Endothelial cell of umbilical vein (primary cell): Measurements from ENCODE around the gene RPS25. TPM values are rescaled to one million over a fixed set of nuclear protein-coding genes. Genes with fewer than 3 reads are reported as not detected.

ENCODE experiments used
- BruUV-seq: library from RNA; stranded (reverse); fragments of 400-500 nt; replicated peaks from 2 replicates; lab custom pipeline; 2021; lab: Mats Ljungman, UMichigan
- CTCF ChIA-PET: fragments of 300-600, 350-600 bp; sonication (Branson Sonifier 250); formaldehyde crosslinking; loops from one replicate; lab custom pipeline; 2021; ENCODE audit warnings: antibody characterized with exemption, inconsistent platforms; lab: Charles Lee
- POLR2A ChIA-PET: fragments of 300-600, 350-600 bp; sonication (Branson Sonifier 250); formaldehyde crosslinking; loops from one replicate; lab custom pipeline; 2021; ENCODE audit warnings: antibody characterized with exemption, inconsistent platforms; lab: Charles Lee
- DNase-seq: peaks from one replicate; pipeline ENCODE4 v3.0.0-alpha.2; 2011; ENCODE audit warnings: low read depth, low spot score
- FAIRE-seq: peaks from 2 replicates; lab custom pipeline; 2011; peaks lifted over from hg19 to GRCh38; lab: Jason Lieb, UNC
- H2AFZ ChIP-seq: 2 replicates; pipeline ENCODE4 v1.6.0; 2012; ENCODE audit warnings: low read depth, low read length, control low read depth, inconsistent platforms
- H3K27ac ChIP-seq: 2 replicates; pipeline ENCODE4 v1.5.1; 2011; ENCODE audit warnings: low read depth, mild to moderate bottlenecking, control low read depth, low read length, moderate library complexity; ENCODE audit not compliant: insufficient read depth
- H3K27me3 ChIP-seq, 2 experiments: 2 replicates each; pipeline versions ENCODE4 v1.6.0 to v1.6.1; 2011; ENCODE audit warnings: low read length in 2 of 2, mixed read lengths in 1 of 2; ENCODE audit not compliant: control insufficient read depth in 2 of 2, insufficient read depth in 2 of 2
- H3K36me3 ChIP-seq, 2 experiments: 2 replicates in 1 of 2; 3 replicates in 1 of 2; pipeline ENCODE4 v1.5.1; 2011; ENCODE audit warnings: low read length in 2 of 2, mild to moderate bottlenecking in 1 of 2, moderate library complexity in 1 of 2; ENCODE audit not compliant: control insufficient read depth in 2 of 2, insufficient read depth in 2 of 2; ENCODE audit errors: extremely low read depth in 1 of 2
- H3K4me1 ChIP-seq: 3 replicates; pipeline ENCODE4 v1.5.1; 2011; ENCODE audit warnings: mild to moderate bottlenecking, low read length; ENCODE audit not compliant: control insufficient read depth, insufficient read depth; ENCODE audit errors: extremely low read depth
- H3K4me2 ChIP-seq: 2 replicates; pipeline ENCODE4 v1.6.1; 2011; ENCODE audit warnings: low read length, control low read depth, mixed read lengths; ENCODE audit not compliant: insufficient read depth
- H3K4me3 ChIP-seq, 3 experiments: fragments of 200-600 bp in 1 of 3; sonication (generic), shearing (Covaris generic) in 1 of 3; replicated peaks in 1 of 3; 2 replicates each; pipeline ENCODE4 v1.5.1; 2011 to 2016; ENCODE audit warnings: control low read depth in 3 of 3, low read length in 3 of 3, mild to moderate bottlenecking in 2 of 3, inconsistent platforms in 1 of 3, low read depth in 1 of 3, moderate library complexity in 1 of 3; ENCODE audit not compliant: insufficient read depth in 1 of 3
- H3K79me2 ChIP-seq: 2 replicates; pipeline ENCODE4 v1.6.0; 2012; ENCODE audit warnings: low read length, inconsistent platforms; ENCODE audit not compliant: control insufficient read depth, insufficient read depth
- H3K9ac ChIP-seq: replicated peaks from 2 replicates; pipeline ENCODE3; 2011; ENCODE audit warnings: low read length, control low read depth; ENCODE audit not compliant: insufficient read depth; ENCODE audit errors: extremely low read depth
- H3K9me1 ChIP-seq: replicated peaks from 3 replicates; pipeline ENCODE4 v1.6.0; 2011; ENCODE audit warnings: mild to moderate bottlenecking, low read length; ENCODE audit not compliant: control insufficient read depth, insufficient read depth; ENCODE audit errors: extremely low read depth
- H3K9me3 ChIP-seq: replicated peaks from 2 replicates; pipeline ENCODE4 v1.5.1; 2012; ENCODE audit warnings: low read length, inconsistent platforms; ENCODE audit not compliant: control insufficient read depth, insufficient read depth
- H4K20me1 ChIP-seq: replicated peaks from 2 replicates; pipeline ENCODE3; 2011; ENCODE audit warnings: mild to moderate bottlenecking, low read length; ENCODE audit not compliant: control insufficient read depth, insufficient read depth; ENCODE audit errors: extremely low read depth
- CTCF ChIP-seq, 2 donors: IDR thresholded peaks; 1 replicate in 1 of 2; 2 replicates in 1 of 2; pipeline ENCODE4 v1.5.1; 2011; ENCODE audit warnings: low read length in 2 of 2, mild to moderate bottlenecking in 2 of 2, moderate library complexity in 2 of 2, control low read depth in 1 of 2, inconsistent platforms in 1 of 2, low read depth in 1 of 2; ENCODE audit not compliant: insufficient read depth in 1 of 2; ENCODE audit errors: extremely low read depth in 1 of 2
- MYC ChIP-seq: IDR thresholded peaks from one replicate; pipeline ENCODE4 v1.6.1; 2011; ENCODE audit warnings: mild to moderate bottlenecking, low read depth, low read length
- POLR2A ChIP-seq: IDR thresholded peaks from 2 replicates; pipeline ENCODE4 v1.6.1; 2012; ENCODE audit warnings: low read depth, mild to moderate bottlenecking, control low read depth, low read length
- POLR2AphosphoS5 ChIP-seq: IDR thresholded peaks from 2 replicates; pipeline ENCODE4 v1.6.1; 2012; ENCODE audit warnings: low read depth, mild to moderate bottlenecking, control low read depth, low read length, moderate library complexity; ENCODE audit not compliant: insufficient read depth
- dilution Hi-C: fragments of 300-500 bp; cut with MboI; formaldehyde crosslinking; loops from one replicate; pipeline ENCODE4 v1.15.0; 2019; ENCODE audit warnings: low sequenced_read_pairs; ENCODE audit not compliant: extremely low pct_ligation_motif_present
- intact Hi-C: fragments of 100-400 bp; cut with micrococcal nuclease; formaldehyde crosslinking; loops from one replicate; pipeline ENCODE4 v1.10.0; 2022
- polyA plus RNA-seq, 4 experiments: library from polyadenylated mRNA; depleted of rRNA in 3 of 4; stranded (reverse) in 3 of 4; unstranded in 1 of 4; fragments of >200 nt; gene quantifications; 2 replicates each; pipeline versions ENCODE4 v1.2.1 to v1.2.3, GENCODE V29; 2011 to 2012; ENCODE audit warnings: missing spikeins in 1 of 4
- total RNA-seq: library from RNA; stranded (reverse); gene quantifications from 2 replicates; pipeline ENCODE4 v1.2.3, GENCODE V29; 2021

RPS25 gene
- total and polyA plus RNA-seq, 2 donors (not counting 3 experiments of a cell fraction or from before 2014, with no cell fraction given): 887 to 992 TPM

- no TSS peak for BruUV-seq
- CTCF ChIA-PET: interaction anchor here (0.8 to 3.5 kb wide), 8 partner anchors 8 to 47 kb away, joined by 3 to 29 read pairs (median 3); partner anchors contain the start of genes DPAGT1 and VPS11
- peak; percentile 95 for FAIRE-seq
These were observed 39.0 kb upstream of the RPS25 start, which contains the start of gene HYOU1 for GRCh38 chr11:119057000-119057769. Gene HYOU1 (minus strand): TSS chr11:119057205. CDS start chr11:119056160, 1,045 bp downstream.

More at GRCh38 chr11:119057000-119057769, 39.0 kb upstream of the RPS25 start, which contains the start of gene HYOU1:
- H3K36me3 ChIP-seq: peaks cover 16 to 30% of the 10 kb centered on the region in 2 experiments
- peak within 1 kb of the TSS; percentile 54 for H3K27ac ChIP-seq
- peak within 1 kb of the TSS; percentile 85 for H3K9ac ChIP-seq
- no peaks in the 10 kb centered on the region for H3K9me3 ChIP-seq
- peak within 1 kb of the TSS; percentile 63 for H2AFZ ChIP-seq
- H3K27me3 ChIP-seq: no peaks in the 10 kb centered on the region
- intact Hi-C loops (loop anchor here (1.0 to 5.0 kb wide), 7 partner anchors 10 to 140 kb away; partner anchors contain the start of genes BCL9L, CENATAC, RPS25 and SLC37A4), dilution Hi-C loops (no loop called here)
- H3K4me3 ChIP-seq: peak within 1 kb of the TSS; percentile 72 to 86 (median 80)
- peaks cover 11% of the 10 kb centered on the region for H3K4me1 ChIP-seq
- no peaks in the 10 kb centered on the region for H4K20me1 ChIP-seq
- peak within 1 kb of the TSS; percentile 75 for H3K4me2 ChIP-seq
- no peaks in the 10 kb centered on the region for H3K9me1 ChIP-seq
- TF ChIP-seq MYC (no peak), CTCF (IDR thresholded peaks at IDR 0.05; ENCODE audit: extremely low read depth in 1 of 2, insufficient read depth in 1 of 2, low read depth in 1 of 2, low read length in 2 of 2) (peak in 1 of 2 donors; percentile 35), POLR2A (peak; percentile 84), POLR2AphosphoS5 (peak; percentile 75)
- peak; percentile 96 for DNase-seq
- POLR2A ChIA-PET: interaction anchor here (0.8 to 1.9 kb wide), 2 partner anchors 10 kb away, joined by 3 to 7 read pairs; partner anchors contain the start of gene VPS11
- H3K79me2 ChIP-seq: peaks cover 19% of the 10 kb centered on the region
